SK-N-SH (cell line): Measurements from ENCODE around the gene MAD1L1. TPM values are rescaled to one million over a fixed set of nuclear protein-coding genes. Genes with fewer than 3 reads are reported as not detected.

ENCODE experiments used
- CTCF ChIA-PET: fragments of 300-600, 350-600 bp; formaldehyde crosslinking; extraction: SDS; loops from one replicate; lab custom pipeline; 2021; lab: Yijun Ruan, JAX
- POLR2A ChIA-PET: fragments of 350-600 bp; sonication (Branson Sonifier 250); formaldehyde crosslinking; extraction: SDS; loops from one replicate; lab custom pipeline; 2020; ENCODE audit warnings: antibody characterized with exemption, inconsistent platforms; lab: Yijun Ruan, JAX
- DNase-seq: peaks from one replicate; pipeline ENCODE4 v3.0.0; 2012
- H2AFZ ChIP-seq: fragments of 200-600 bp; sonication (generic); 2 replicates; pipeline ENCODE4 v1.8.1; 2016; ENCODE audit warnings: antibody characterized with exemption, mild to moderate bottlenecking, low read depth
- H3F3A ChIP-seq: fragments of 200-600 bp; sonication (generic); replicated peaks from 2 replicates; pipeline ENCODE3; 2016; ENCODE audit warnings: antibody characterized with exemption, mild to moderate bottlenecking; ENCODE audit not compliant: insufficient read depth
- H3K27ac ChIP-seq, 2 experiments: fragments of 200-500 bp in 1 of 2; fragments of 200-600 bp in 1 of 2; sonication (Bioruptor generic) in 1 of 2; sonication (generic), shearing (Covaris generic) in 1 of 2; 2 replicates each; pipeline versions ENCODE4 v1.5.1 to v1.6.1; 2014 to 2016; ENCODE audit warnings: low read depth in 2 of 2, inconsistent platforms in 1 of 2, low read length in 1 of 2, mild to moderate bottlenecking in 1 of 2, mixed read lengths in 1 of 2
- H3K27me3 ChIP-seq: fragments of 200-600 bp; sonication (generic), shearing (Covaris generic); 2 replicates; pipeline ENCODE4 v1.6.1; 2016; ENCODE audit warnings: mixed run types; ENCODE audit not compliant: insufficient read depth
- H3K36me3 ChIP-seq, 2 experiments: fragments of 200-500 bp in 1 of 2; fragments of 200-600 bp in 1 of 2; sonication (Bioruptor generic) in 1 of 2; sonication (generic) in 1 of 2; replicated peaks in 1 of 2; 2 replicates each; pipeline versions ENCODE3 to v1.5.1; 2014 to 2016; ENCODE audit warnings: low read length in 1 of 2, mild to moderate bottlenecking in 1 of 2; ENCODE audit not compliant: insufficient read depth in 2 of 2, control insufficient read depth in 1 of 2
- H3K4me1 ChIP-seq, 2 experiments: fragments of 200-500 bp in 1 of 2; fragments of 200-600 bp in 1 of 2; sonication (Bioruptor generic) in 1 of 2; sonication (generic), shearing (Covaris generic) in 1 of 2; 2 replicates each; pipeline versions ENCODE4 v1.5.1 to v1.6.1; 2014 to 2016; ENCODE audit warnings: low read depth in 1 of 2, low read length in 1 of 2, mixed run types in 1 of 2; ENCODE audit not compliant: insufficient read depth in 2 of 2, control insufficient read depth in 1 of 2
- H3K4me2 ChIP-seq: fragments of 200-600 bp; sonication (generic), shearing (Covaris generic); 2 replicates; pipeline ENCODE4 v1.6.1; 2017; ENCODE audit warnings: mixed run types
- H3K4me3 ChIP-seq, 2 experiments: fragments of 200-500 bp in 1 of 2; fragments of 200-600 bp in 1 of 2; sonication (Bioruptor generic) in 1 of 2; sonication (generic), shearing (Covaris generic) in 1 of 2; 2 replicates each; pipeline versions ENCODE4 v1.5.1 to v1.8.1; 2014 to 2016; ENCODE audit warnings: low read depth in 2 of 2, inconsistent platforms in 1 of 2, low read length in 1 of 2, mild to moderate bottlenecking in 1 of 2, mixed read lengths in 1 of 2, moderate library complexity in 1 of 2
- H3K79me2 ChIP-seq: fragments of 200-600 bp; sonication (generic); 2 replicates; pipeline ENCODE4 v1.8.1; 2017; ENCODE audit warnings: mild to moderate bottlenecking; ENCODE audit not compliant: insufficient read depth
- H3K9ac ChIP-seq: fragments of 200-600 bp; sonication (generic); 2 replicates; pipeline ENCODE4 v1.6.1; 2017; ENCODE audit warnings: mixed run types
- H3K9me2 ChIP-seq: fragments of 200-600 bp; sonication (generic); 2 replicates; pipeline ENCODE4 v1.6.1; 2017; ENCODE audit warnings: mixed run types
- H3K9me3 ChIP-seq: fragments of 200-600 bp; sonication (generic); 2 replicates; pipeline ENCODE4 v1.6.1; 2017; ENCODE audit warnings: mixed run types, mild to moderate bottlenecking, moderate library complexity
- H4K20me1 ChIP-seq: fragments of 200-600 bp; sonication (generic); 2 replicates; pipeline ENCODE4 v1.6.1; 2017; ENCODE audit warnings: mild to moderate bottlenecking, mixed run types; ENCODE audit not compliant: insufficient read depth
- CHD2 ChIP-seq: fragments of 150-350 bp; IDR thresholded peaks from 2 replicates; pipeline ENCODE4 v1.6.1; 2018; ENCODE audit warnings: low read length; ENCODE audit not compliant: partially characterized antibody
- EP300 ChIP-seq, 2 experiments: IDR thresholded peaks; 2 replicates each; pipeline versions ENCODE4 v1.4.0 to v1.6.1; 2012; ENCODE audit warnings: borderline replicate concordance in 1 of 2, low read depth in 1 of 2, low read length in 1 of 2
- EZH2phosphoT487 ChIP-seq: fragments of 200-600 bp; sonication (generic); IDR thresholded peaks from 2 replicates; pipeline ENCODE4 v1.6.1; 2017; ENCODE audit warnings: low read depth, mixed run types, mild to moderate bottlenecking, antibody characterized with exemption, moderate library complexity, borderline replicate concordance
- FOXJ3 ChIP-seq: sonication (generic); formaldehyde crosslinking; IDR thresholded peaks from 2 replicates; pipeline ENCODE4 v1.5.1; 2020; ENCODE audit warnings: mild to moderate bottlenecking, missing genetic modification reagents
- GABPA ChIP-seq: IDR thresholded peaks from 2 replicates; pipeline ENCODE4 v1.4.0; 2012; ENCODE audit warnings: low read depth, mild to moderate bottlenecking
- GATA2 ChIP-seq: sonication (generic); formaldehyde crosslinking; IDR thresholded peaks from 2 replicates; pipeline ENCODE4 v1.5.0; 2020; ENCODE audit warnings: mild to moderate bottlenecking, missing genetic modification reagents
- JUND ChIP-seq: IDR thresholded peaks from 2 replicates; pipeline ENCODE4 v1.4.0; 2012
- MEF2A ChIP-seq: IDR thresholded peaks from 2 replicates; pipeline ENCODE4 v1.4.0; 2012; ENCODE audit warnings: low read depth, borderline replicate concordance
- MXI1 ChIP-seq: IDR thresholded peaks from 2 replicates; pipeline ENCODE4 v1.6.1; 2012; ENCODE audit warnings: mild to moderate bottlenecking, low read depth, low read length, improper control_type of control experiment
- RAD21 ChIP-seq: IDR thresholded peaks from 2 replicates; pipeline ENCODE4 v1.6.1; 2012; ENCODE audit warnings: mild to moderate bottlenecking, low read length
- RCOR1 ChIP-seq: fragments of 150-350 bp; IDR thresholded peaks from 2 replicates; pipeline ENCODE4 v1.6.1; 2017; ENCODE audit warnings: antibody characterized with exemption, low read length
- SIN3A ChIP-seq: IDR thresholded peaks from 2 replicates; pipeline ENCODE4 v1.6.1; 2012; ENCODE audit warnings: low read depth, mild to moderate bottlenecking, low read length, moderate library complexity, borderline replicate concordance
- SMC3 ChIP-seq: IDR thresholded peaks from 2 replicates; pipeline ENCODE4 v1.6.1; 2012; ENCODE audit warnings: low read depth, low read length, improper control_type of control experiment
- YY1 ChIP-seq: IDR thresholded peaks from 2 replicates; pipeline ENCODE4 v1.4.0; 2012; ENCODE audit warnings: low read depth, mild to moderate bottlenecking
- WGBS: methylation state at CpG from one replicate; pipeline ENCODE4 v1.1.6; 2017; ENCODE audit warnings: low lambda C conversion rate; 5-methylcytosine and 5-hydroxymethylcytosine counted together
- polyA plus RNA-seq, 3 experiments: library from polyadenylated mRNA; depleted of rRNA; stranded (reverse); fragments of >200 nt; gene quantifications; 2 replicates each; pipeline ENCODE4 v1.2.3, GENCODE V29; 2012
- TF ChIP-seq, protein P1 (sequence below): fragments of 150-350 bp; IDR thresholded peaks from 2 replicates; pipeline ENCODE4 v1.6.1; 2016; ENCODE audit warnings: mild to moderate bottlenecking, low read depth, low read length
- TF ChIP-seq, protein P2 (sequence below): IDR thresholded peaks from 2 replicates; pipeline ENCODE4; 2012
- TF ChIP-seq, protein P3 (sequence below): IDR thresholded peaks from 2 replicates; pipeline ENCODE4 v1.6.1; 2012; ENCODE audit warnings: mild to moderate bottlenecking, low read depth, low read length, moderate library complexity
- TF ChIP-seq, protein P4 (sequence below): IDR thresholded peaks from 2 replicates; pipeline ENCODE4 v1.4.0; 2012; ENCODE audit warnings: low read depth
- TF ChIP-seq, protein P5 (sequence below): IDR thresholded peaks from 2 replicates; pipeline ENCODE4 v1.4.0; 2012; ENCODE audit warnings: low read depth, borderline replicate concordance

Gene MAD1L1
- polyA plus RNA-seq, 1 of the 3 experiments (the other 2 are of a cell fraction), result 46.2 TPM

DNA sequence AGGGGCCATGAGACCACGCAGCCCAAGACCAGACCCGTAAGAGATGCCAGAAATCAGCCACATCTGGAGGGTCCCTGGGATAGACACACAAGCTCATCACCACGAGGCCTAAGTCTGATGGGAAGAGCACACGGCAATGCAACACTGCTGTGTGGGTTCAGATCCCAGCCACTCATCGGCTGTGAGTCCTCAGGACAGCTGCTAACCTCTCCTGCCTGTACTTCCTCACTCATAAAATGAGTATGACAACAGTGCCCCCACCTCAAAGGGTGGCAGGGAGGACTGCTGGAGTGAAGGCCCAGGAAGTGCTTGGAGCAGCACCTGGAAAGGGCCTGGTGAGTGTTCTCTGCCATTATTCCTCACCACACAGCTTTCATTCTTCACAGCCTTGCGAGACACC lies 60.9 kb downstream of the MAD1L1 start:
- Histone ChIP-seq H3K4me1 (peaks cover 29 to 61% of the 10 kb centered on the region in 2 experiments), H3K9me2 (no peaks in the 10 kb centered on the region), H3K4me3 (no peak overlapping the region), H2AFZ (no peak overlapping the region), H4K20me1 (no peaks in the 10 kb centered on the region), H3F3A (peaks cover 24% of the 10 kb centered on the region), H3K79me2 (peaks cover 3% of the 10 kb centered on the region; the same call in 1 of the 2 replicates), H3K9ac (no peak overlapping the region), H3K36me3 (peaks cover 0 to 2% of the 10 kb centered on the region in 2 experiments), H3K27me3 (no peaks in the 10 kb centered on the region), H3K4me2 (no peak overlapping the region), H3K9me3 (no peaks in the 10 kb centered on the region), H3K27ac (peak overlapping the region in 1 of 2 experiments; percentile 70; a peak in 1 of 4 replicates)
- 93% methylated on average over 3 of the region's 6 CpGs for WGBS
- TF ChIP-seq, protein P1, sequence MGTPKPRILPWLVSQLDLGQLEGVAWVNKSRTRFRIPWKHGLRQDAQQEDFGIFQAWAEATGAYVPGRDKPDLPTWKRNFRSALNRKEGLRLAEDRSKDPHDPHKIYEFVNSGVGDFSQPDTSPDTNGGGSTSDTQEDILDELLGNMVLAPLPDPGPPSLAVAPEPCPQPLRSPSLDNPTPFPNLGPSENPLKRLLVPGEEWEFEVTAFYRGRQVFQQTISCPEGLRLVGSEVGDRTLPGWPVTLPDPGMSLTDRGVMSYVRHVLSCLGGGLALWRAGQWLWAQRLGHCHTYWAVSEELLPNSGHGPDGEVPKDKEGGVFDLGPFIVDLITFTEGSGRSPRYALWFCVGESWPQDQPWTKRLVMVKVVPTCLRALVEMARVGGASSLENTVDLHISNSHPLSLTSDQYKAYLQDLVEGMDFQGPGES, result no peak
- no peak for TF ChIP-seq RAD21
- no peak for TF ChIP-seq GATA2
- no peak for TF ChIP-seq MXI1
- TF ChIP-seq, protein P2, sequence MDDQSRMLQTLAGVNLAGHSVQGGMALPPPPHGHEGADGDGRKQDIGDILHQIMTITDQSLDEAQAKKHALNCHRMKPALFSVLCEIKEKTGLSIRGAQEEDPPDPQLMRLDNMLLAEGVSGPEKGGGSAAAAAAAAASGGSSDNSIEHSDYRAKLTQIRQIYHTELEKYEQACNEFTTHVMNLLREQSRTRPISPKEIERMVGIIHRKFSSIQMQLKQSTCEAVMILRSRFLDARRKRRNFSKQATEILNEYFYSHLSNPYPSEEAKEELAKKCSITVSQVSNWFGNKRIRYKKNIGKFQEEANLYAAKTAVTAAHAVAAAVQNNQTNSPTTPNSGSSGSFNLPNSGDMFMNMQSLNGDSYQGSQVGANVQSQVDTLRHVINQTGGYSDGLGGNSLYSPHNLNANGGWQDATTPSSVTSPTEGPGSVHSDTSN, result no peak
- no peak for TF ChIP-seq FOXJ3 (CRISPR knock-in tag)
- TF ChIP-seq GABPA, result no peak
- CTCF ChIA-PET, result interaction anchor here (0.6 to 1.6 kb wide), 3 partner anchors 9 to 45 kb away, joined by 3 to 4 read pairs (median 3); no protein-coding TSS in a partner anchor
- POLR2A ChIA-PET, result no interaction called here
- DNase-seq, result peak; percentile 40

DNA sequence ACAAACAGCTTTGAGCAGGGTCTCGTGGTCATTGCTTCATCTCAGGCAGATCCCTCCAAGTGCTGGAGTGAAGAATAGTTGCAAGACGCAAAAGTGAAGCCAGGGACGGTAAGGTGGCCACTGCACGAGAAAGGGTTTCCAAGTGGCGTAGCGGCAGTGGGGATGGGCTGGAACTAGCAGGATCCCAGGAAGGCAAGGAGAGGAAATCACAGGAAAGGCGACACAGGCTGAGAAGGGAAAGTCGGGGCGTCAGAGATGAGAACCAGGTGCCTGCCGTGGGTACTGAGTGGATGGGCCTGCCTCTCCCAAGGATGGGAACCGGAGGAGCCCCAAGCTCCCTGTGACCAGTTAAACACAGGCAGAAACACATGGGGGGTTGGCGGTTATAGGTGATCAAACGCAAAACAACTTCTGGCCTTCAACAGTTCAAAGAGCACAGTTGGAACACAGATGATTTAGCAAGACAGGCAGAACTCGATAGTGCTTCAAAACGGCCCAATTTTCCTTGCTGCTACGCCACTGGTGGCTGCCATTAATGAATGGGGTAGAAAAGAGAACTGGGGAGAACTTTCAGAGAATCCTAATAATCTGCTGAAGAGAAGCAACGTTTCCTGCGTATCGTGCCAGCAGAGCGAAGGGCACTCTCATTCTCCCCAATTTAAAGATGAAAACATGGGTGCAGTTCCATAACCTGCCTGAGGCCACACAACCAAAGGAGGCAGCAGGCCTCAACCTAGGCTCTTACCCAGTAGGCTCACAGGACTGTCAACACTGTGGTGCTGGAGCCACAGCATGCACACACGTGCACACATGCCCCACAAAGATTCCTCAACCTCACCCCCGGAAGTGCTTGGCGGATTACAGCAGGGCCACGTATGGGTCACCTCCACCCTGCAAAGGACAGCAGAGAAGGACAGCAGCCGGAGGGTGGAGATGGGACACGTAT lies 61.9 kb downstream of the MAD1L1 start:
- Histone ChIP-seq H2AFZ (no peak overlapping the region), H3K4me2 (no peak overlapping the region), H3K4me3 (no peak overlapping the region), H3K27me3 (no peaks in the 10 kb centered on the region), H3K9me3 (no peaks in the 10 kb centered on the region), H3F3A (peaks cover 13% of the 10 kb centered on the region), H3K36me3 (no peaks in the 10 kb centered on the region), H3K9me2 (no peaks in the 10 kb centered on the region), H3K79me2 (peaks cover 3% of the 10 kb centered on the region; the same call in 1 of the 2 replicates), H4K20me1 (no peaks in the 10 kb centered on the region), H3K27ac (peak overlapping the region in 1 of 2 experiments; percentile 70; a peak in 2 of 4 replicates), H3K9ac (no peak overlapping the region), H3K4me1 (peaks cover 23 to 70% of the 10 kb centered on the region in 2 experiments)
- POLR2A ChIA-PET, result interaction anchor here (0.6 to 1.0 kb wide), 2 partner anchors 158 to 585 kb away, joined by 3 read pairs; no protein-coding TSS in a partner anchor
- WGBS, result 96% methylated on average over 26 of the region's 26 CpGs
- CTCF ChIA-PET, result interaction anchor here (0.6 to 1.6 kb wide), 5 partner anchors 14 to 134 kb away, joined by 3 to 4 read pairs (median 3); no protein-coding TSS in a partner anchor
- DNase-seq, result peak; percentile 36
- TF ChIP-seq, protein P3, sequence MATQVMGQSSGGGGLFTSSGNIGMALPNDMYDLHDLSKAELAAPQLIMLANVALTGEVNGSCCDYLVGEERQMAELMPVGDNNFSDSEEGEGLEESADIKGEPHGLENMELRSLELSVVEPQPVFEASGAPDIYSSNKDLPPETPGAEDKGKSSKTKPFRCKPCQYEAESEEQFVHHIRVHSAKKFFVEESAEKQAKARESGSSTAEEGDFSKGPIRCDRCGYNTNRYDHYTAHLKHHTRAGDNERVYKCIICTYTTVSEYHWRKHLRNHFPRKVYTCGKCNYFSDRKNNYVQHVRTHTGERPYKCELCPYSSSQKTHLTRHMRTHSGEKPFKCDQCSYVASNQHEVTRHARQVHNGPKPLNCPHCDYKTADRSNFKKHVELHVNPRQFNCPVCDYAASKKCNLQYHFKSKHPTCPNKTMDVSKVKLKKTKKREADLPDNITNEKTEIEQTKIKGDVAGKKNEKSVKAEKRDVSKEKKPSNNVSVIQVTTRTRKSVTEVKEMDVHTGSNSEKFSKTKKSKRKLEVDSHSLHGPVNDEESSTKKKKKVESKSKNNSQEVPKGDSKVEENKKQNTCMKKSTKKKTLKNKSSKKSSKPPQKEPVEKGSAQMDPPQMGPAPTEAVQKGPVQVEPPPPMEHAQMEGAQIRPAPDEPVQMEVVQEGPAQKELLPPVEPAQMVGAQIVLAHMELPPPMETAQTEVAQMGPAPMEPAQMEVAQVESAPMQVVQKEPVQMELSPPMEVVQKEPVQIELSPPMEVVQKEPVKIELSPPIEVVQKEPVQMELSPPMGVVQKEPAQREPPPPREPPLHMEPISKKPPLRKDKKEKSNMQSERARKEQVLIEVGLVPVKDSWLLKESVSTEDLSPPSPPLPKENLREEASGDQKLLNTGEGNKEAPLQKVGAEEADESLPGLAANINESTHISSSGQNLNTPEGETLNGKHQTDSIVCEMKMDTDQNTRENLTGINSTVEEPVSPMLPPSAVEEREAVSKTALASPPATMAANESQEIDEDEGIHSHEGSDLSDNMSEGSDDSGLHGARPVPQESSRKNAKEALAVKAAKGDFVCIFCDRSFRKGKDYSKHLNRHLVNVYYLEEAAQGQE, result no peak
- no peak for TF ChIP-seq JUND
- TF ChIP-seq EZH2phosphoT487, result no peak
- TF ChIP-seq YY1, result no peak
- no peak for TF ChIP-seq EP300 (IDR thresholded peaks at IDR 0.05; ENCODE audit: borderline replicate concordance in 1 of 2, low read depth in 1 of 2, low read length in 1 of 2)
- no peak for TF ChIP-seq MEF2A
- no peak for TF ChIP-seq CHD2
- TF ChIP-seq, protein P4, sequence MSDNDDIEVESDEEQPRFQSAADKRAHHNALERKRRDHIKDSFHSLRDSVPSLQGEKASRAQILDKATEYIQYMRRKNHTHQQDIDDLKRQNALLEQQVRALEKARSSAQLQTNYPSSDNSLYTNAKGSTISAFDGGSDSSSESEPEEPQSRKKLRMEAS, result no peak
- no peak for TF ChIP-seq SMC3
- TF ChIP-seq RAD21, result no peak
- TF ChIP-seq SIN3A, result no peak
- TF ChIP-seq, protein P5, sequence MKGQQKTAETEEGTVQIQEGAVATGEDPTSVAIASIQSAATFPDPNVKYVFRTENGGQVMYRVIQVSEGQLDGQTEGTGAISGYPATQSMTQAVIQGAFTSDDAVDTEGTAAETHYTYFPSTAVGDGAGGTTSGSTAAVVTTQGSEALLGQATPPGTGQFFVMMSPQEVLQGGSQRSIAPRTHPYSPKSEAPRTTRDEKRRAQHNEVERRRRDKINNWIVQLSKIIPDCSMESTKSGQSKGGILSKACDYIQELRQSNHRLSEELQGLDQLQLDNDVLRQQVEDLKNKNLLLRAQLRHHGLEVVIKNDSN, result no peak
- TF ChIP-seq RCOR1, result no peak
